ENCODE data around the gene ZNF467.

Gene ZNF467

DNA sequence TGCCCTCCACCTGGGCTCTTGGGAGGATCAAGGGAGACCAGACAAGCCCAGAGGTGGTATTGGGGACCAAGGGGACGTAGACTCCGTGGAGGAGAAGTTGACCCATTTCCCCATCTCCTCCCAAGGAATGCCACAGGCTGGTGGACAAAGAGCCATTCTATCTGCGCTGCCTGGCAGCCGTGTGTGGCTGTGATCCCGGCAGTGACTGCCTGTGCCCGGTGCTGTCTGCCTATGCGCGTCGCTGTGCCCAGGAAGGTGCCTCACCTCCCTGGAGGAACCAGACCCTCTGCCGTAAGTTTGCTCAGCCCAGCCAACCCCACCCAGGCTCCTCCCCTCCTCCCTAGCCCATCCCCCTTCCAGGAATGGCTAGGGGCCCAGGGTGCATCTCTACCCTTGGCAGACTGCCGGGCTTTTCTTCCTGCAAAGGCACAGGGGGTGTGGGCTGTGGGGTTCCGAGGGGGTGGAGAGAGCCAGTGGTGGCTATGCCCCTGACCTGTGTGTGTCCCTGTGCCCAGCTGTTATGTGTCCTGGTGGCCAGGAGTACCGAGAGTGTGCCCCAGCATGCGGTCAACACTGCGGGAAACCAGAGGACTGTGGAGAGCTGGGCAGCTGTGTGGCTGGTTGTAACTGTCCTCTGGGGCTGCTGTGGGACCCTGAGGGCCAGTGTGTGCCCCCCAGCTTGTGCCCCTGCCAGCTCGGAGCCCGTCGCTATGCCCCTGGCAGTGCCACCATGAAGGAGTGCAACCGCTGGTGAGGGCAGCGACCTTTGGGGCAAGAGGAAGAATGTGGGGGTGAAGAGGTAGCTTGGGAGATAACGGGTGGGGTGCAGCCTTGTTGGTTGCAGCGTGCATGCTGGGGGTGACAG is 10.2 kb upstream of the ZNF467 start:
- DNase-seq, result no peak

DNA sequence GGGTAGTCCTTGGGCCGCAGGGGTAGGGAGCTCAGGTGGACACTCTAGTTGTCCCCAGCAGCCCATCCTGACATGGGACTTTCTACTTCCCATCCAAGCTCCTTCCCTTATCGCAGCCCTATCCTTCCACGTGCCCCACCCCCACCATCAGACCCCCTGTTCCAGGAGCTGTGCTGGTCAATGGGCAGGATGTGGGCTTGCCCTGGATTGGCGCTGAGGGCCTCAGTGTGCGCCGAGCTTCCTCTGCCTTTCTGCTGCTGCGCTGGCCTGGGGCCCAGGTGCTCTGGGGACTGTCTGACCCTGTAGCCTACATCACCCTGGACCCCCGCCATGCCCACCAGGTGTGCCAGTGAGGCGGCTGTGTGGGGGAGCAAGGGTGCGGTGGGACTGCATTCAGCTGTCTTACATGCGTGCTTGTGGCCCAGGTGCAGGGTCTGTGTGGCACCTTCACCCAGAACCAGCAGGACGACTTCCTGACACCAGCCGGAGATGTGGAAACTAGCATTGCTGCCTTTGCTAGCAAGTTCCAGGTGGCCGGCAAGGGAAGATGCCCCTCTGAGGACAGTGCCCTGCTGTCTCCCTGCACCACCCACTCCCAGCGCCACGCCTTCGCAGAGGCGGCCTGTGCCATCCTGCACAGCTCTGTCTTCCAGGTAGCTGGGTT is 9.4 kb upstream of the ZNF467 start:
- no peak for DNase-seq

DNA sequence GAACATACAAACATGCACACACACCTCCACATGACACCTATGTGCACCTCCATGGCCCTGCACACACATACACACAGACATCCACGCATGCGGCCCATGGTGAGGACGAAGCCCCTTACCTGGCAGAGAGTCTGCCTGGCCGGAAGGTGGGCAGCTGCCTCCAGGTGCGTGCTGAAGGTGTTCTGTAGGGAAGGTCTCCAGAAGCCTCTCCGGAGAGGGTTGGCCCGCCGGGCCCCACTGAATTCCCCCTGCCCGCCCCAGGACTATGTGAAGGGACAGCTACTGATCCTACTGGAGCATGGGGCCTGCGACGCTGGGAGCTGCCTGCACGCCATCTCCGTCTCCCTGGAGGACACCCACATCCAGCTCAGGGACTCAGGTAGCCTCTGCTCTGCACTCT is 8.5 kb upstream of the ZNF467 start:
- DNase-seq, result no peak

DNA sequence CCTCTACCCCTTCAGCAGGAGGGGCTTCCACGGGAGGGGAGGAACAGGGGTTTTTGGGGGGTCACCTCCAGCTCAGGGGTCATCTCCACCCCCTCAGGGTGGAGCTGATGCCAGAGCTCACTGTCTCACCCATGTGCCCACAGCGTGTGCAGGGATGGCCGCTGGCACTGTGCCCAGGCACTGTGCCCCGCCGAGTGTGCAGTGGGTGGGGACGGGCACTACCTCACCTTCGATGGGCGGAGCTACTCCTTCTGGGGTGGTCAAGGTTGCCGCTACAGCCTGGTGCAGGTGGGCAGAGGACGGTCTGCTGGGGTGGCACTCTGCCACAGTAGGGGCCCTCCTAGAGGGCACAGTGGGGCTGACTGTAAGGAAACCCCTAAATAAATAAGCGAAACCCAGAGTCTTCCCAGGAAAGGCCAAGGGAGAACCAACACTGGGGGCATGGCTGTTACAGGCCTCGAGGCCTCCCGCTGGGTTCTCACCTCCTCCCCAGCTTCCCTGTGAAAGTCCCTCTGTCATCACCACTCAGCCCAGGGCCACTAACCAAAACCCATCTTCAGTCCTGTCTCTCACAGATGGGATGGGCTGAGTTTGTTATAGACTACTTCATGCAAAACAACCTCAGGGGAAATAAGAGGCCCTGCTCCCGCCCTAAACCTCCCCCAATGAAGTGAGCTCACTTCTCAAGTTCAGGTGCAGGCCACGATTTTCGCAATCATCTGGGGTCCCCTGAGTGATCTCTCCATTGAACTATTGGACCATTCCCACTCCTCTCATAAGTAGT is 7.4 kb upstream of the ZNF467 start:
- DNase-seq, result no peak

DNA sequence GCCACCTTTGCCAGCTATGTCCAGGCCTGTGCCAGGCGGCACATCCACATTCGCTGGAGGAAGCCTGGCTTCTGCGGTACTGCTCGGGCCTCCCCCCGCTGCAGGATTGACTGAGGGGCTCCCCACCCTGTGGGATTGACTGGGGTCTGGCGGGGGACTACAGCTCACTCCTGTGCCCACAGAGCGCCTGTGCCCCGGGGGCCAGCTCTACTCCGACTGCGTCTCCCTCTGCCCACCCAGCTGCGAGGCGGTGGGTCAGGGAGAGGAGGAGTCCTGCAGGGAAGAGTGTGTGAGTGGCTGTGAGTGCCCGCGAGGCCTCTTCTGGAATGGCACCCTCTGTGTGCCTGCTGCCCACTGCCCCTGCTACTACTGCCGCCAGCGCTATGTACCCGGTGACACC is 6.7 kb upstream of the ZNF467 start:
- DNase-seq, result no peak

DNA sequence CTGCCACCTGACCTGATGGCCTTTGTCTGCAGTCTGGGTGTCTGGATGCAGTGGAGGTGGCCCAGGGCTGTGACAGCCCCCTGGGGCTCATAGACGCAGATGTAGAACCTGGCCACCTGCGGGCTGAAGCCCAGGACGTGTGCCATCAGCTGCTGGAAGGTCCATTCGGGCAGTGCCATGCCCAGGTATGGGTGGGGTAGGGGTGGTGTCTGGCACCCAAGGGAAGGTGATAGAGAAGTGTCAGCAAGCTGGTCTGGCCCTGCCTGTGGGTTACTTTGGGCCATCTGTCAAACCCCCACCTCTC is 6.1 kb upstream of the ZNF467 start:
- no peak for DNase-seq

DNA sequence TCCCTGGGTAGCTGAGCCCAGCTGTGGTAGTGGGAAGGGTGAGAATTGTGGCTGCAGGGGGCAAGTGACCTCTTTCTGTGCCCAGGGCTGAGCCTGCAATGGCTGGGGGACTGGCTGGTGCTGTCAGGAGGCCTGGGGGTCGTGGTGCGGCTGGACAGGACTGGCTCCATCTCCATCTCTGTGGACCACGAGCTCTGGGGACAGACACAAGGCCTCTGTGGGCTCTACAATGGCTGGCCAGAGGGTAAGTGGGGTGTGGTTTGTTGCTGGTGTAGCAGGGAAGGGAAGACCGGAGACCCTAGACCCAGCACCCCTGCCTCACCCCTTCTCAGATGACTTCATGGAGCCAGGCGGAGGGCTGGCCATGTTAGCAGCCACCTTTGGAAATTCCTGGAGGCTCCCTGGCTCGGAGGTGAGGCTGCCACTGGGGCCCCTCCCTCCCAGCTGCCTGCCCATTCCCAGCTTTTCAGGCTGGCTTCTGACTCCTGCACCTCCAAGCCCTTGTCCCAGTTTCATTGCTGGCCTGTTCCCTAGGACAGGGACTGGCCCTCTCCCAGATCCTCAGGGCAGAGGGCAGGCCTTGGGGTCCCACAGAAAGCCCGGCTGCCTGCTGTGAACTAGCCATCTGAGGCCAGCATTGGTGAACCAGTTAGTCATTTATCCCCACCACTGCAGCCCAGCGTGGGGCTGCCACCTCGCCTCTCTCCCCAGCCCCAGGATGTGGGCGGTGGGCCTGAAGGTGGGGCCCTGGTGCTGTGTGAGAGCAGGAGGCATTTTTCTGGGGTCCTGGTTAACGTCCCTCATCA is 5.5 kb upstream of the ZNF467 start:
- DNase-seq, result no peak

DNA sequence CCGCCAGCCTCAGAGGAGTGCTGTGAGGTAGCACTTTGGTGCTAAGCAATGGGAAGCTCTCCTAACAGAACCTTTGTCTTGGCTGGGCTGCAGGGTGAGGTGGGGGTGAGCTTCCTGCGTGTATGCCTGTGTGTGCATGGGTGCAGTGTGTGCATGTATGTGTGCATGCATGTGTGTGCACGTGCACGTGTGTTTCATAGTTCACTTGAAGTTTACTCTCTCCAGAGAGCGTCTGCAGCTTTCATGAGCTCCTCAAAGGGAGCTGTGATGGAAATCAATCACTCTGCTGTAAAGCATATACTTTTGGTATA is 4.9 kb upstream of the ZNF467 start:
- no peak for DNase-seq

DNA sequence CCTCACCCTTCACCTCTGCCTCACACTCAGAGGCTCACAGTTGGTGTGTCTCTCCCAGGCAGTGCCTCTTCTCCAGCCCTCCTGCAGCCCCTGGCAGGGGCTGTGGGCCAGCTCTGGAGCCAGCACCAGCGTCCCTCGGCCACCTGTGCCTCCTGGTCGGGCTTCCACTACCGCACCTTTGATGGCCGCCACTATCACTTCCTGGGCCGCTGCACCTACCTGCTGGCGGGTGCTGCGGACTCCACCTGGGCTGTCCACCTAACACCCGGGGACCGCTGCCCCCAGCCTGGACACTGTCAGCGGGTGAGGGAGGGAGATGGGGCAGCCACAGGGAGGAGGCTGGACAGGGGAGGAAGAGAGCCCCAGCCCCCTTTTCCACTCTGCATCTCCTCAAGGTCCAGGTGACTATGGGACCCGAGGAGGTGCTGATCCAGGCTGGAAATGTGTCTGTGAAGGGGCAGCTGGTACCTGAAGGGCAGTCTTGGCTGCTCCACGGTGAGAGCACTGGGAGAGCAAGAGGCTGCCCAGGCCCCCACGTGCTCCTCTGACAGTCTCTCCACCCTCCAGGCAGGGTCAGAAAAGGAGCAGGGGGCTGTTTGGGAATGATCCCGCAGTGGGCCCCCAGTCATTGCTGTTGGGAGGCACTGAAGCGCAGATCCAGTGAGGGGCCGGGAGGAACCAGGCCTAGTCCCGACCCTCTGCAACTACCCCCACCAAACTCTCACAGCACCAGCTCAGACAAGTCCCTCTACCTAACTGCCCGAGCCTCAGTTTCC is 4.4 kb upstream of the ZNF467 start:
- DNase-seq, result no peak

DNA sequence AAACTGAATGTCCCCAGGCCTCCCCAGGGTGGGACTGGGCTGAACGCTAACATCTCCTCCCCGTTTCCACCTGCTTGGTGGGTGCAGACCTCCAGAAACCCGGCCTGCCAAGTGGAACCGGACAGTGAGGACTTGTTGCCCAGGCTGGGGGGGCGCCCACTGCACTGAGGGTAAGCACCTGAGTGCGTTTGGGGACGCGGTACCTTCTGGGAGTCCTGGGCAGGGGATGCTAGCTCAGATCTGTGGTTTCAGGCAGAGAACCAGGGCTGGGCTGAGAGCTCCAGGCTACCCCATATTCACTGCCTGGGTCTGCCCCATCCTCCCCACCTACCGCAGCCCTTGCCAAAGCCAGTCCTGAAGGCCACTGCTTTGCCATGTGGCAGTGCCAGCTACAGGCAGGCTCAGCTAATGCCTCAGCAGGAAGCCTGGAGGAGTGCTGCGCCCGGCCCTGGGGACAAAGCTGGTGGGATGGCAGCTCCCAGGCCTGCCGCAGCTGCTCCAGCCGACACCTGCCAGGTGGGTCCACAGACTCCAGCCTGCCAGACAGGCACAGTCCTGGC is 3.5 kb upstream of the ZNF467 start:
- DNase-seq, result no peak

DNA sequence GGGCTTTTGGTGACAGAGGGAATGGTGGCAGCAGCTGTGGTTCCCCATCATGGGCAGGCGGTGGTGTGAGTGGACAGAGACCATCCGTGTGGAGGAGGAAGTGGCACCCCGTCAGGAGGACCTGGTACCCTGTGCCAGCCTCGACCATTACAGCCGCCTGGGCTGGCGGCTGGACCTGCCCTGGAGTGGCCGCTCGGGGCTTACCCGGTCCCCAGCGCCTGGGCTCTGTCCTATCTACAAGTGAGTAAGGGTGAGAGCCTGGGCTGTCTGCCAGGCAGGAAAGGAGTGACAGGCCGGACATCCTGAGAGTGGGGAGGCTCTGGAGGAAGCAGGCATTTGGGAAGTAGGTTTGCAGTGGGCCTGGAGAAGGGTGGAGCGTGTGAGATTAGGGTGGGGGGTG is 2.9 kb upstream of the ZNF467 start:
- DNase-seq, result peak in 1 of 2 donors; percentile 30

DNA sequence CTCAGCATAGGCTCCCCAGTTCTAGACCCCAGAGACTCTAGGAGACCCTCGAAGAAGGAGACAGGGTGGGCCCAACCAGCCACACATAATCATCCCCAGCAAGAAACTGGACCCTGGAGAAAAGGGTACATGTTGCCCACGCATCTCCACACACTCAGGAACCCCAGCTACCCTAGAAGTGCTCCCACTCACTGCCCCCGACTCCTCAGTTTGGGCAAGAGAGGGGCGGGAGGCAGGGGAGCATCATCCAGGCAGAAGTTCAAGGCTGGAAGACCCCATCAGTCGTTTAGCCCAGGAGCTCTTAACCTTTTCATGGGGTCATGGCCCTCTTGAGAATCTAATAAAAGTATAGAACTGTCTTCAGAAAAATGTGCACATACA is 1.8 kb upstream of the ZNF467 start:
- DNase-seq, result no peak

DNA sequence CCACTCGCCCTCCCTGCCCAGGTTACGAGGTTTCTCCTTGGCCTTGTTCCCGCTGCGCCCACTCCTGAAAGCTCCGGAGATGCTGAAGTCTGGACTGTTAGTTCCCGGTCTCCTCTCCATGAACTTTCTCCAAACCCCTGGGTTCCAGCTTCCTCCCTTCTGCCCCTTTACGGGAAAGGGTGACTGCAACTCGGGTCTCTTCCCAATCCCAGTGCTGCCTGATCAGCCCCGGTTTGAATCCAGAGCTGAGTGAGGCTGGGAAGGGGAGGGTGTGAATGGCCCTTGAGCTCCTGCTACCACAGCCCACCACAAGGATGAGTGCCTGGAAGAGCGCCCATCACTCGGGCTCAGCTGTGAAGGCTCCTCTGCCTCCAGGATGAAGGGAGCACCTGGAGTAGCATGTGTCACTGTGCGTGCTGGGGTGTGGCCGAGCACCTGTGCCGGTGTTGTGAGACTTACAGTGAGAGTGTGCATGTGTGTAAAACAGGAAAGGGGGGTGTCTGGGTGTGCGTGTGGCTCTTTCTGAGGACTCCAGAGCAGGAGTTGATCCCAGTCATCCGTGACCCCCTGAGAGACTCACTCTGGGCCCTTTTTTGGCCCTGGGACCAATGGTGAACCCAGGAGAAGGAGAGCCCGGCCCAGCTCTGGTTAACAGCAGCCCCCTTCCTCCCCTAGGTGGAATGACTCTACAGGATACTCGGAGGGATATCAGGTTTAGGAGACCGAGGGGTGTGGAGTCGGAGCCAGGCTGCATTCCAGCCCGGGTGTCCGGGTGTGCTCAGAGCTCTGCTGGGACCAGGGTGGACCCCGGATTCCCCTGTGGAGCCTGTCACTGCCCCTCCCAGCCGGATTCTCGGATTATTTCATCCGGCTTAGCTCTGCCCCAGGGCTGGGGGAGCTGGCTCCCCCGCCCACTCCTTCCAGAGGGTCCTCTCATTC is 1.1 kb upstream of the ZNF467 start:
- DNase-seq, result no peak

DNA sequence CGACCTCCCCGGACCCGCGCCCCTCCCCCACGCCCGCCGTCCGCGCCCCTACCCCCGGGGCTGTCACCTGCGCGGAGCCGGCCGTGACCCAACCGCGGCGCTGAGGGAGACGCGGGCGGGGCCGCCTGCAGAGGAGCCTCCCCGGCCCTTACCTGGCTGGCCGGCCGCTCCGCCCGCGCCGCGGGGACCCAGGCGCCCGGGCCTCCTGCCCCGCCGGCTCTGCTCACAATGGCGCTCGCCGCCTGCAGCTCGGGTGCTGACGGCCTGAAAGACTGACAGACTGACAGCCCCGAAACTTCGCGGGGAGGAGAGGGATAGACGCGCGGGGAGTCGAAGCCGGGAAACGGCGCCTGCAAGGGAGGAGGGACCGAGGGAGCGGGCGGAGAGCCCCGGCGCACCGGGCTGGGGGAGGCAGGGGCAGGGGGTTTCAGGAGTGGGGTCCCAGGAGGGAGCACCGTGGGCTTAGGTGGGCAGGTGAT is 393 bp downstream of the ZNF467 start:
- DNase-seq, result peak; percentile 24 to 26

DNA sequence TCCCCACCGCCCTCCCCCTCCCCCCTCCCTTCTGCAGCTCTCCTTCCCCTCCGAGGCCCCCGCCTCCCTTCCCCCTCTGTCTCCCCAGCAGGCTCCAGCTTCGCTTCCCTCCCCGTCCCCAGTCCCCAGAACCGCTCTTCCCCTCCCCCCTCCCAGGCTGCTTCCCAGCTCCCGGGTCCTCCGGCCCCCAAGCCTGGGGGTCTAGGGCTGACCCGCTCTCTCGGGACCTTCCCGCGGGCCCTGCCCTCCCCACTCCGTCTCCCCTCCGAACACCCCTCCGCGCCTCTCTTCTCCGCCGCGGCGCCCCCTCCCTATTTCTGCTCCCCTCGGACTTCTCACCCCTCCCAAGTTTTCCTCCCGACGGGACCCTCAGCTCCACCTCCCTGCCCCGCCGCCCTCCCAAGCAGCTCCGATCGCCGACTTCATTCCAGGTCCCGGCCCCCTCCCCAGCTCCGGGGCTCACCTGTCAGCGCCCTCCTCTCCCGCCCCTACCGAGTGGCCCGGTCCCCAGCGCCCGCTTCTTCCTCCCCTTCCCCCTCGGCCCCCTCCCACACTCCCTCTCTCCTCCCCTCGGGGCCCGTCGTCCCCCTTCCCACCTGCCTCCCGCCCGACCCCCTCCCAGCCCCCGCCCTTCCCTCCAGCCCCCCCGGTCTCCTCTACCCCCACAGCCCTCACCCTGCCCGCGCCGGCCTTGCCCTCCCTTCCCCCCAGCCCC is 990 bp downstream of the ZNF467 start:
- DNase-seq, result no peak

DNA sequence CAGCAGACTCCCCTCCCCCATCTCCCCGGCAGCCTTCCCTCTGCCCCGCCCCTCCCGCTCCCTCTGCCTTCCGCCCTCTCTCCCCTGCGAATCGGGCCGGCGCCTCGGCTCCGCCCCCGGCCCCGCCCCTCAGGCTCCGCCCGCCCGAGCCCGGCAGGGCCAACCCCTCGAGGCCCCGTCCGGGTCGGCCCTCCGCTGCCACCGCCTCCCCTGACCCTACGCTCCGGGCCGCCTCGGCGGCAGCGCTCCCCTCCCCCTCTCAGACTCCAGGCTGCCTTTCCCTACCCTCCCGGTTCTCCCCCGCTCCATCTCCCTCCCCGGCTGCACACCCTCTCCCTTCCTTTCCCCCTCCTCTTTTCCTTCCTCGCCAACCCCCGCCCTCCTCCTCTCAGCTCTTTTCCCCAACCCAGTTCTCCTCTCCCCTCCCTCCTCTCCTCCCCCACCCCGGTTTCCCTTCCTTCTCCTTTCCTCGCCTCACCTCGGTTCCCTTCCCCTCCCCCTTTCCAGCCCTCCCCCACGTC is 1.6 kb downstream of the ZNF467 start:
- peak; percentile 88 to 90 for DNase-seq

DNA sequence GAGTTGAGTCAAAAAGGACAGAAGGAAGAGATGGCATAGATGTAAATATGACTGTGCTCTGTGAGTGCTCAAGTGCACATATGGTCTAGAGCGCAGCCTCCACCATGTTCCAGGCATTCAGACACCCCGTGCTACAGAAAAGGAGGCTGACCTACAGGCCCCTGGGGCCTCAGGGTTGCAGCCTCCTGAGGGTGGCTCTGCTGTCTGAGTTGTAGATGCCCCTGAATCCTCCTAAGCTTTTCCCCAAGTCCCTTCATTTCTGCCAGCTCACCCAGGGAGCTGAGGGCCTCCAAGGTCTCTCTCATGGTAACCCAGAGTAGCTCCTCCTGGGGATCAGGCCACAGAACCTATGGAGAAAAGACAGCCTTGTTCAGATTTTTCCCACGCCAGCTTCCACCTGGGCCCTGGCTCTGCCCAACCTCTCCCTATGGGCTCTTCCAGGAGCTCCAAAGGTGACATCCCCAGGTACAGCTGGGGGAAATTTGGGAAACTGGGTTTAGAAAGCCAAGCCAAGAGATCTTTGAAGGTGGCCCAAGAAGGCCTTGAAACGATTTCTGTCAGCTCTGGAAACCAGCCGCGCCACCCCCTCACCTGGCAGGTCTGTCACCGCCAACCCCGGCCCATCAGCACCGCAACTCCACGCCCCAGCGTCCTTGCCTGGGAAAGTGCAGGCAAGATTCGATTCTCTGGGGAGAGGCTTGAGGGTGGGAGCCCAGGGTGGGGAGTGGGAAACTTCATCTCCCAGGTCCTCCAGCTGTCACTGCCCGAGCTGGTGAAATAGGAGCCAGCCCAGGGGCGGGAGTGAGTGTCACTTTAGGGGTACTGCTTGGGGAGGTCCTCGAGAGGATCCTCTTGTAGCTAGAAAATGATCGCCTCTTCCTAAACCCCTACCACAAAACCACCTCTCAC is 2.4 kb downstream of the ZNF467 start:
- DNase-seq, result no peak

DNA sequence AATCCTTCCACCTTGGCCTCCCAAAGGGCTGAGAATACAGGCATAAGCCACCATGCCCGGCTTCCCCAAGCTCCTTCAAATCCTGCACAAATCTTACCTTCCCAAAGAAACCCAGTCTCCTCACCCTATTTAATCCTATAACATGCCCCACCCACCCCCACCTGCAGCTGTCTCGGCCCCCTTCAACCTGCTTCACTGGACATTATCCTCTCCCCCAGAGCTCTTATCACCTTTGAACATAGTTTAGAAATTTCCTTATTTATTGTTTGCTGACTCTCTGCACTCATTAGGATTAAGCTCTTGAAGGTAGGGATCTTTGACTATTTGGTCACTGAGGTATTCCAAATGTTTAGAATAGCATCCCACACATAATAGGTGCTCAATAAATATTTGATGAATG is 3.5 kb downstream of the ZNF467 start:
- DNase-seq, result no peak

DNA sequence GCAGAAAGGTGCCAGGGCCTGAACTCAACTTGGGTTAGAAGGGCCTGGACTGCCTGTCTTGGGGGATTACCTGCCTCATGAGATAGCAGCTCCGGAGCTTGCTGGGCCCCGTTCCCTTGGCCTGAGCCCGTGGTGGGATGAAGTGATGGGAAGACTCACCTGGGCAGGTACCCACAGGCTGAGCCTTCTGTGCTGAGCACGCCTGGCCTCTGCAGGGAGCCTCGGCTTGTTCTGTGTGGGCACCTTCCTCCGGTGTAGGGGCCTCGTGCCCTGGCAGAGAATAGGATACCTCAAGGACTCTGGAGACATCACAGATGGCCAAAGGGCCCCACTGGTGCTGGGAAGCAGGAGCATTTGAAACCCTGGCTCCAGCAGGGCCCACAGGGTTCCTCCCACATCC is 4.5 kb downstream of the ZNF467 start:
- no peak for DNase-seq

Data from CD4-positive, alpha-beta T cell treated with Interleukin-1 beta for 1 hour (primary cell).